Gastrocnemius medialis (tissue), 4 donors: ENCODE measurements around the gene CEACAM19. TPM values are rescaled to one million over a fixed set of nuclear protein-coding genes. Genes with fewer than 3 reads are reported as not detected.

Experiments
- ATAC-seq, 2 donors: fragments of 150-250 bp; one replicate each; pipeline ENCODE4 v1.9.1; 2016
- DNase-seq, 2 donors: peaks; one replicate each; pipeline ENCODE4 v3.0.0-alpha.2; 2019
- H3K27ac ChIP-seq, 4 donors: fragments of 200-600 bp; sonication (generic); 1 replicate in 1 of 4; 2 replicates in 3 of 4; pipeline ENCODE4 v1.5.1; 2016 to 2018; ENCODE audit warnings: mild to moderate bottlenecking in 2 of 4, moderate library complexity in 1 of 4
- H3K27me3 ChIP-seq, 3 donors: fragments of 200-600 bp; sonication (generic) in 2 of 3; 1 replicate in 1 of 3; 2 replicates in 2 of 3; pipeline versions ENCODE4 v1.5.1 to v1.6.0; 2016 to 2019; ENCODE audit warnings: mild to moderate bottlenecking in 1 of 3, moderate library complexity in 1 of 3
- H3K36me3 ChIP-seq, 2 donors: fragments of 200-600 bp; sonication (generic) in 1 of 2; one replicate each; pipeline ENCODE4 v1.5.1; 2017 to 2018
- H3K4me1 ChIP-seq, 2 donors: fragments of 200-600 bp; sonication (generic) in 1 of 2; one replicate each; pipeline ENCODE4 v1.5.1; 2016 to 2017; ENCODE audit warnings: mild to moderate bottlenecking in 2 of 2
- H3K4me3 ChIP-seq, 4 donors: fragments of 200-600 bp; sonication (generic) in 3 of 4; 1 replicate in 1 of 4; 2 replicates in 3 of 4; pipeline ENCODE4 v1.5.1; 2016 to 2019; ENCODE audit warnings: mild to moderate bottlenecking in 2 of 4
- H3K9me3 ChIP-seq, 3 donors: fragments of 200-600 bp; sonication (generic) in 2 of 3; 1 replicate in 1 of 3; 2 replicates in 2 of 3; pipeline ENCODE4 v1.5.1; 2016 to 2019
- POLR2A ChIP-seq, 2 donors: fragments of 450-650 bp; IDR thresholded peaks; one replicate each; pipeline ENCODE4 v1.6.1; 2017; ENCODE audit warnings: antibody characterized with exemption in 2 of 2, mild to moderate bottlenecking in 2 of 2, moderate library complexity in 2 of 2
- in situ Hi-C, 4 donors: fragments of 200-750 bp; cut with MboI; loops; one replicate each; pipeline versions ENCODE4 v1.15.0 to v1.8.0; 2017; ENCODE audit warnings: low sequenced_read_pairs in 4 of 4
- intact Hi-C: fragments of 100-400 bp; cut with DNase I; formaldehyde crosslinking; loops from one replicate; pipeline ENCODE4 v1.15.1; 2023; ENCODE audit warnings: low total_unique reads
- total RNA-seq, 4 donors: library from RNA; depleted of rRNA; stranded (reverse); fragments of >200 nt; gene quantifications; one replicate each; pipeline versions ENCODE4 v1.1.0 to v1.2.3, GENCODE V29; 2016
- TF ChIP-seq, protein P1 (sequence below), 5 experiments: fragments of 450-650 bp in 3 of 5; fragments of 200-600 bp in 2 of 5; sonication (generic) in 2 of 5; IDR thresholded peaks in 4 of 5; conservative IDR thresholded peaks in 1 of 5; 1 replicate in 4 of 5; 2 replicates in 1 of 5; pipeline ENCODE4 v1.5.1; 2016 to 2019; ENCODE audit warnings: antibody characterized with exemption in 5 of 5, mild to moderate bottlenecking in 3 of 5, moderate library complexity in 3 of 5

Gene CEACAM19
- total RNA-seq, 4 donors from 2014 or later: 2.0 to 8.5 (median 3.7) TPM

DNA sequence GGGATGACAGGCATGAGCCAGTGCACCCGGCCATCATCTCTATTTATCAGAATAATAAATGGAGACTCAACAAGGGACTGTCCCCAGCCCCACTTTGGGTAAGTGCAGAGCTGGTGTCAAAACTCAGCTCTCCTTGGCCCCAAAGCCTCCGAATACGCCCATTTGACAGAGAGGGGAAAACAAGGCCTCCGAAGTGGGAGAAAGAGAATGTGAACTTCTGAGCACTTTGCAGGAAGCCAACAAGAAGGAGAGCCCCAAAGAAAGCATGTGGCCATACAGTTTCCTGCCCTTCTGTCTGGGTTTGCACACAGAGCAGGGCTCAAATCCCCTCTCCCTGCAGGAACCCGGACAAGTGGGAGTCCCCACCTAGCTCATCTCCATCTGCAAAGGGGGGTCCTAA lies 29.3 kb downstream of the CEACAM19 start:
- Histone ChIP-seq H3K27me3 (no peaks in the 10 kb centered on the region), H3K9me3 (no peaks in the 10 kb centered on the region), H3K4me1 (no peaks in the 10 kb centered on the region), H3K27ac (no peak overlapping the region), H3K4me3 (no peak overlapping the region), H3K36me3 (no peaks in the 10 kb centered on the region)
- ATAC-seq (no peak), DNase-seq (no peak)
- TF ChIP-seq POLR2A (IDR thresholded peaks at IDR 0.05): no peak
- TF ChIP-seq, protein P1, sequence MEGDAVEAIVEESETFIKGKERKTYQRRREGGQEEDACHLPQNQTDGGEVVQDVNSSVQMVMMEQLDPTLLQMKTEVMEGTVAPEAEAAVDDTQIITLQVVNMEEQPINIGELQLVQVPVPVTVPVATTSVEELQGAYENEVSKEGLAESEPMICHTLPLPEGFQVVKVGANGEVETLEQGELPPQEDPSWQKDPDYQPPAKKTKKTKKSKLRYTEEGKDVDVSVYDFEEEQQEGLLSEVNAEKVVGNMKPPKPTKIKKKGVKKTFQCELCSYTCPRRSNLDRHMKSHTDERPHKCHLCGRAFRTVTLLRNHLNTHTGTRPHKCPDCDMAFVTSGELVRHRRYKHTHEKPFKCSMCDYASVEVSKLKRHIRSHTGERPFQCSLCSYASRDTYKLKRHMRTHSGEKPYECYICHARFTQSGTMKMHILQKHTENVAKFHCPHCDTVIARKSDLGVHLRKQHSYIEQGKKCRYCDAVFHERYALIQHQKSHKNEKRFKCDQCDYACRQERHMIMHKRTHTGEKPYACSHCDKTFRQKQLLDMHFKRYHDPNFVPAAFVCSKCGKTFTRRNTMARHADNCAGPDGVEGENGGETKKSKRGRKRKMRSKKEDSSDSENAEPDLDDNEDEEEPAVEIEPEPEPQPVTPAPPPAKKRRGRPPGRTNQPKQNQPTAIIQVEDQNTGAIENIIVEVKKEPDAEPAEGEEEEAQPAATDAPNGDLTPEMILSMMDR (IDR thresholded peaks at IDR 0.05 in 4 of 5, conservative IDR thresholded peaks at IDR 0.05 in 1 of 5): no peak
- in situ Hi-C loops (no loop called here), intact Hi-C loops (no loop called here)

DNA sequence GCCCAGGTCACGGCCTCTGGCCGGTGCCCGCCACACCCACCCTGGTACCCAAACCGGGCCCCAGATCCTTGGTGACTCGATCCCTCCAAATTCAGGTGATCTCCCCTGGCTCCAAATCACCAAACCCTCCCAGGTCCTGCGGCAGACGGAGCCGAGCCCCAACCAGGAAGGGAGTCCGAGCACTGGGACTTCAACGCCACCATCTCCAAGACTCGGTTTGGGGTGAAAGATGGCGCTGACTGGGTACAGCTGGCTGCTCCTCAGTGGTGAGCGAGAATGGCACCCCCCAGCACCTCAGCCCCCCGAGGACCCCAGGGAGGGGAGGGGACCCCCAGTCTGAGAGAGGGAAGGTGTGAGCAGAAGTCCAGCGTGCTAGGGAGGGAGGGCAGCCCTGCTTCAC lies 29.9 kb downstream of the CEACAM19 start:
- TF ChIP-seq, protein P1 (IDR thresholded peaks at IDR 0.05 in 4 of 5, conservative IDR thresholded peaks at IDR 0.05 in 1 of 5): no peak
- TF ChIP-seq POLR2A (IDR thresholded peaks at IDR 0.05): no peak
- Histone ChIP-seq H3K4me1 (no peaks in the 10 kb centered on the region), H3K27me3 (no peaks in the 10 kb centered on the region), H3K36me3 (no peaks in the 10 kb centered on the region), H3K4me3 (no peak overlapping the region), H3K27ac (no peak overlapping the region), H3K9me3 (no peaks in the 10 kb centered on the region)
- DNase-seq (no peak), ATAC-seq (no peak)
- in situ Hi-C loops (no loop called here), intact Hi-C loops (no loop called here)

DNA sequence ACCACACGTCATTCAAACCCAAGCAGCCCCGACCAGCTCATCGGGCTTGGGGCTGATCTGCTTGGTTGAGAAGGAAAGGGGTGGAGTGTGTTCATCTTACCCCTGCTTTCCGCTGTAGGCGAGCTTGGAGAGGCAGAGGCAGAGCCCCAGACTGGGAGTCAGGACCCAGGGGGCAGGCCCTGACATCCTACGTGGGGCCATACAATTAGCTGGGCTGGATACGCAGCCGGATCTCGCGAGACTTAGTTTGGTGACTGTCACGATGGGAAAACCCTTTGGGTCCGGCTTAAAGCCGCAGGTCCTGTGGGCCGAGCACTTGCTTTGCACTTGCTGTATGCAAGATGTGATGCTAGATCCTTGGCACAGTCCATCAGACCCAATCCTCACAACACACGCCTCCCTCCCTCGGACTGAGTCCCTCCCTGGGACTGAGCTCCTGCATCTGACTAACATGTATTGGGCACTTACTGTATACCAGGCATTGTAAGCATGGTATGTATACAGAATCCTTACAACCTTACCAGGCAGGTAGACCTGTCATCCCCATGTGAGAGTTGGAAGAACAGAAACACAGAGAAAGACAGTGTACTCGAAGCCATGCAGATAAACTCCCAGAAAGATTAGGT lies 31.4 kb downstream of the CEACAM19 start:
- in situ Hi-C loops: no loop called here
- intact Hi-C loops: no loop called here

DNA sequence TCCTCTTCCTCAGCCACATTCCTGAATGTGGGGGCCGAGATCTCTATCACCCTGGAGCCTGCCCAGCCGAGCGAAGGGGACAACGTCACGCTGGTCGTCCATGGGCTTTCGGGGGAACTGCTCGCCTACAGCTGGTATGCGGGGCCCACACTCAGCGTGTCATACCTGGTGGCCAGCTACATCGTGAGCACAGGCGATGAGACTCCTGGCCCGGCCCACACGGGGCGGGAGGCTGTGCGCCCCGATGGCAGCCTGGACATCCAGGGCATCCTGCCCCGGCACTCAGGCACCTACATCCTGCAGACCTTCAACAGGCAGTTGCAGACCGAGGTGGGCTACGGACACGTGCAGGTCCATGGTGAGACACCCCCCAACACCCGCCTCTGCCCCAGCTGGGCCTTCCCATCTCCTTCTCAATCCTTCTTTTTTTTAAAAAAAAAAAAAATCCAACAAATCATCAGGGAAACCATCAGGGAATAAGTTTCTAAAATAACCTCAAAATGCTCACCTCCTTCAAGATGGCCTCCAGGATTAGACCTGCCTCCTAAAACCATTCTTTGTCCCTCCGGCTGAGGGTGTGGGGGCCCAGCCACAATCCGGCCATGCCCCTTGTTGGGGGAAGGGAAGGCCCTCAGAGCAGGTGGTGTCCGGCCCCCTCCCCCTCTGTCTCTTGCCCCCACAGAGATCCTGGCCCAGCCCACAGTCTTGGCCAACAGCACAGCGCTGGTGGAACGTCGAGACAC lies 32.2 kb downstream of the CEACAM19 start:
- no peak for ATAC-seq
- no peak overlapping the region for H3K27ac ChIP-seq
- H3K4me1 ChIP-seq: no peaks in the 10 kb centered on the region
- in situ Hi-C loops: no loop called here
- no peak overlapping the region for H3K4me3 ChIP-seq
- intact Hi-C loops: no loop called here
- H3K27me3 ChIP-seq: no peaks in the 10 kb centered on the region
- H3K9me3 ChIP-seq: no peaks in the 10 kb centered on the region
- TF ChIP-seq POLR2A (IDR thresholded peaks at IDR 0.05): no peak
- TF ChIP-seq, protein P1 (IDR thresholded peaks at IDR 0.05 in 4 of 5, conservative IDR thresholded peaks at IDR 0.05 in 1 of 5): no peak
- DNase-seq: no peak
- H3K36me3 ChIP-seq: no peaks in the 10 kb centered on the region

More for the DNA sequence above, 31.4 kb downstream of the CEACAM19 start:
- no peaks in the 10 kb centered on the region for H3K9me3 ChIP-seq
- no peaks in the 10 kb centered on the region for H3K4me1 ChIP-seq
- TF ChIP-seq POLR2A (IDR thresholded peaks at IDR 0.05): no peak
- TF ChIP-seq, protein P1 (IDR thresholded peaks at IDR 0.05 in 4 of 5, conservative IDR thresholded peaks at IDR 0.05 in 1 of 5): no peak
- no peak for ATAC-seq
- no peak overlapping the region for H3K27ac ChIP-seq
- no peak overlapping the region for H3K4me3 ChIP-seq
- no peak for DNase-seq
- no peaks in the 10 kb centered on the region for H3K27me3 ChIP-seq
- no peaks in the 10 kb centered on the region for H3K36me3 ChIP-seq
